Skeletal muscle cell (primary cell): Measurements from ENCODE around the gene INAFM2.

ENCODE experiments used
- DNase-seq: peaks from one replicate; pipeline ENCODE4 v3.0.0-alpha.2; 2010; ENCODE audit warnings: low read depth
- H3K4me3 ChIP-seq: 2 replicates; pipeline ENCODE4 v1.5.1; 2011; ENCODE audit warnings: low read depth, mild to moderate bottlenecking, control low read depth, low read length, moderate library complexity

INAFM2 gene

GRCh38 chr15:40338921-40339620 is 15.6 kb downstream of the INAFM2 start:
- H3K4me3 ChIP-seq = no peak overlapping the region
- DNase-seq = no peak

GRCh38 chr15:40339621-40339945 is 16.1 kb downstream of the INAFM2 start:
- no peak for DNase-seq
- no peak overlapping the region for H3K4me3 ChIP-seq

- H3K4me3 ChIP-seq = peak overlapping the region; percentile 36
Measured at GRCh38 chr15:40340038-40340739, 16.7 kb downstream of the INAFM2 start.

DNA sequence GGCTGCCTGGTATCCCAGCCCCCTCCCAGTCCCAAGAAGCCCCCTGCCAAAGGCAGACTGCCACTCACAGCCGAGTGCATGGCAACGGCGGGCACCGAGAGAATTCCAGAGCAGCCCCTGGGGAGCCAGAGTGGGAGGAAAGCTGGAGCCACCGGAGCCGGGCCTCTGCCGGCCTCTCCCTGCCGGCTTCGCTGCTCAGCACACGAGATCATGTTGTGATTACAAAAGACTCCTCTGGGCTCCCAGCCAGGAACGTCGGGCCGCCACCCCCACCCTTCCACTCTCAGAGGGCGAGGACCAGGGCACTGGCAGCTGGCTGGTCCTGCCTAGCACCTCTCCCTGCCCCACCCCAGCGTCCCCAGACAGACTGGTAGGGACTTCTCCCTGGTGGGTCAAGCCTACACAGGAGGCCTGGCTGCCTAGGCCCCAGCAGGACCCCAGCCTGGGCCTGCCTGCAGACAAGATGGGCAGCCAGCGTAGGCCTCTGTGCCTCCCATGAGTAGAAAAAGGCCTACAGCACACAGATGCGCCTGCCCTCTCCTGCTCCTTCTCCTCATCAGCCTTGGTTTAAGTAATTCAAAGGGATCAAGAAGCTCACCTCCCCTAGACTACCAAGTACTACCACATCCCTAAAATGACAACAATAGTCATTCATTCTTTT is 17.4 kb downstream of the INAFM2 start, which contains the start of gene CCDC9B:
CCDC9B (minus strand) TSS at position 200 of the 661 bp plus-strand sequence; CDS start at position 80, 120 bp downstream.
- peak within 1 kb of the TSS; percentile 36 for H3K4me3 ChIP-seq
- peak; percentile 70 for DNase-seq

More at GRCh38 chr15:40340038-40340739, 16.7 kb downstream of the INAFM2 start:
- no peak for DNase-seq

DNA sequence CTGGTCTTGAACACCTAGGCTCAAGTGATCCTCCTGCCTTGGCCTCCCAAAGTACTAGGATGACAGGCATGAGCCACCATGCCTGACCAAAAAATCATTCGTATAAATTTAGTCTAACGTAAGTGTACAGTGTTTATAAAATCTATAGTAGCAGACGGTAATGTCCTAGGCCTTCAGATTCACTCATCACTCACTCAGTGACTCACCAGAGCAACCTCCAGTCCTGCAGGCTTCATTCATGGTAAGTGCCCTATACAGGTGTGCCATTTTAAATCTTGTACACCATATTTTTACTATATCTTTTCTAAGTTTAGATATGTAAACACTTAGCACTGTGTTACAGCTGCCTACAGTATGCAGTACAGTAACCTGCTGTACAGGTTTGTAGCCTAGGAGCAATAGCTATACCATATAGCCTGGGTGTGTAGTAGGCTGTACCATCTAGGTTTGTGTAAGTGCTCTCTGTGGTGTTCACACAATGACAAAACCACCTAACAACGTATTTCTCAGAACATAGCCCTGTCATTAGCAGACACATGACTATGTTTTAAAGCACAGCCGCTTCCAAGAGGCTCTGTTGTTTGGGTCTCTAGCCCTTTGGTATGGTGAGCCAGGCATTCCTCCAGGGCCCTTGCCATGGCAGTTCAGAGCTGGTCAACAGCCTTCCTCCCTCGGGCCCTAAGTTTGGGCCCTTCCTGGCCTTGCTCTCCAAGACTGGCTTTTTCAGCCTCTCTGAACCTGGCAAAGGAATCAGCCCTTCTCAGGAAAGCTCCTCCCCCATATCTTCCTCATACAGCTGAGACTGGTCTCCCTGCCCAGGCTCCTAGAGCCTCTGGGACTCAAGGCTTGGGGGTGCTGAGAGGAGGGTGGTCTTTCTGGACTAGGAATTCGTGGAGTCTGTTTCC is 19.2 kb downstream of the INAFM2 start:
- H3K4me3 ChIP-seq = no peak overlapping the region
- DNase-seq = no peak

- peak; percentile 92 for DNase-seq
- H3K4me3 ChIP-seq = no peak overlapping the region
Measured at GRCh38 chr15:40343512-40343911, 20.0 kb downstream of the INAFM2 start.

GRCh38 chr15:40344217-40344616 is 20.7 kb downstream of the INAFM2 start:
- no peak overlapping the region for H3K4me3 ChIP-seq
- no peak for DNase-seq

DNA sequence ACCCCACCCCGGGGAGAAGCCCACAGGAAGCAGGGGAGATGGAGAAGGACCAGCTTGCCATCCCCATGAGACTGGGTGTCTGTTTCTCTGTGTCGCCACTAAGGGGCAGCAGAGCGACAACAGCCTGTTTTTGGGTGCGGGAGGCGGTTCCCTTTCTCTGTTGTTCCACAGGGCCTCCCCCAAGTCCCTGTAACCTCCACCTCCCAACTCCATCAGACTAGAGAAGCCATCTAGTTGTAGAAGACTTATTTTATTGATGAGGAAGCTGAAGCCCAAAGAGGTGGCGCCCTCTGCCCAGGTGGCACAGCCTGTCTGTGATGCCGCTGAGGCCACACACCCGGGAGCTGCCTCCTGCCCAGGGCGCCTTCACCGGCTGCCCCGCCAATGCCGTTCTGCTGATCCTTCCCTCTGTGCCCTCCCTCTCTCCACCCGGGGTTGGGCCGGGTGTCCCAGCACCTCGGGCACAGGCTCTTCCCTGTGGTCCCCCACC is 21.2 kb downstream of the INAFM2 start:
- DNase-seq = no peak
- H3K4me3 ChIP-seq = no peak overlapping the region

GRCh38 chr15:40345225-40345866 is 21.9 kb downstream of the INAFM2 start:
- H3K4me3 ChIP-seq = no peak overlapping the region
- DNase-seq = no peak

DNA sequence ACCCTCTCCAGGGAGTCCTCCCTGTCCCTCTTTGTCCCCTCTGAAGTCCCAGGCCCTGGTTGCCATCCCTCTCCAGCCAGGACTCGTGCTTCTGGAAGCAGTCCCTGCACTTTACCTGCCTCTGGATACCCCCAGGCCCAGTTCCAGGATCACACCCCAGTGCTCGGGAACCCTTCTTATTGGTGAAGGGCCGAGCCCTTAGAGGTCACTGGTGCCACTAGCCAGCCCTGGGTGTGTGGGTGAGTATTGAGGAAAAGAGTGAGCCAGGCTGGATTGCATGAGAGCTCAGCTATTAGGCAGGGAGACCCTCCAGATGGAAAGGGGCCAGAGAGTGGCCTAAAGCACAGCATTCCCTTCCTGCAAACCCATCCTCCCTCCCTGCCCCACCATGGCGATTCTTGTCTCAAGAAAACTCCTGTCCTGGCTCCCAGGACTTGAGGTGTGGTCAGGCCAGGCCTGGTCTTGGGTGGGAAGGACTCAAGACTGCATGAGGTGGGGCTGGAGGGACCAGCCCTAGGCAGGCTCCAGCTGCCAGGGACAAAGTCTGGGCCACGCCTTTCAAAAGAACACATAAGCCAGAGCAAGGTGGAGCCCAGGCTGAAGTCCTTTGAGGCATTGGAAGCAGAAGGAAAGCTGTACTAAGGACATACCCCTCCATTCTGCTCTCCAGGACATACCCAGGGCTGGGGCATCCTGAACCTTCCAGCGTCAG is 22.5 kb downstream of the INAFM2 start:
- DNase-seq = no peak
- no peak overlapping the region for H3K4me3 ChIP-seq

DNA sequence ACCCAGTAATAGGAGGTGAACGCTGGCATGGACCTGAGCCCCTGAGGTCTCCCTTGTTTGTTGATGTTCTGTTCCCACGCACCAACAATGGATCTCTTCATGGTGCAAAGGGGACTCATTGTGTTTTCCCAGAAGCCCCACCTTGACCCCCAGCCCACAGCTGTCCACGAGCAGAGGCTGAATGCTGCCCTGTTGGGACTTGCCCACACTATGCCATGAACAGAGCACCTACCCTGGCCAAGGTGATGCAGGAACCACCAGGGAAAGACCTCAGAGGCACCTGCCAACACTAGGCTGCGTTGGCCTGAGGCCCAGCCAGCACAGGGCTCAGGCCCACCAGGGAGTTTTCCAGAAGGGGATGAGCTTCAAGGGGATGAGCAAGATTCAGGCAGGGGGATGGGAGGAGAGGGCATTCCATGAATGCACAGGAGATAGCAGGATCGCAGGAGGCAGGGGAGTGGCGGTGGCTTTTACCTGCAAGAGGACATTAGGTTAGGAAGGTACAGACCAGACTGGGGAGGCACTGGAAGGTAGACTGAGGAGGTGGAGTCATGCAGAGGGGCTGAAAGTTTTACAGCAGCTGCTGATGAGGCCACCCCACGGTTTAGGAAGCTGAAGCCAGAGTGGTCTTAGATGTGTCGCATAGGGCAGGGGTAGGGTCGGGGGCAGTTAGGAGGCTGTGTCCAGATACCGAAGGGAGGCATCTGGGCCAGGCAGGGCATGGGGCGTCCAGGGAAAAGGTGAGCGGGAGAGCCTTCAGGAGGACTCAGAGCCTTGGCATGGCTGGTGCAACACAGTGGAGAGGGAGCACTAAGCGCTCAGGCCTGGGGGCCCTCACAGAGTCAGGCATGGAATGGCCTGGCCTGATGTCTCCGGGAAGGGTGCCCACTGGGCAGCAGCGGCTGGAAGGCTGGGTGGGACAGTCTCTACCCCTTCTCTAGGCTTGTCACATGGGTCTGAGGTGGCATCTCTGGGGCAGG is 23.4 kb downstream of the INAFM2 start:
- no peak overlapping the region for H3K4me3 ChIP-seq
- DNase-seq = no peak

GRCh38 chr15:40347559-40348473 is 24.3 kb downstream of the INAFM2 start:
- H3K4me3 ChIP-seq = no peak overlapping the region
- DNase-seq = no peak

DNA sequence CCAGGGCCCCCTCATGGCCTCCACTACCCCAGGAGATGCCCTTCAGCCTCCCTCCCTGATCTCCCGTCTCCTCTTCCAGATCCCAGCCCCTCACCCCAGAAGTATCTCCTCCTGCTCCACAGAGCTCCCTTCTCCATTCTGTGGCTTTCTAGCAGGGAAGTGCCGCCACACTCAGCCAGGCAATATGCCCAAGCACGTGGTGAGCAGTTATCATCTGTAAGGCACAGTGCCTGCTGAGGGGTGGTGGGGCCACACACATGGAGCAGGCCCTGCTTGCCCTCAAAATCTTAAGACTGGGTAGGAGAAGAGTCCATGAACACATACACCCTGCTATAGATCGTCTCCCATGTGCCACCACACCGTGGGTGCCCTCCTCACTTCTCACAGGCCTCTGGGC is 25.0 kb downstream of the INAFM2 start:
- no peak for DNase-seq
- H3K4me3 ChIP-seq = no peak overlapping the region

- DNase-seq = no peak
- H3K4me3 ChIP-seq = no peak overlapping the region
Measured at GRCh38 chr15:40349163-40349562, 25.7 kb downstream of the INAFM2 start.

GRCh38 chr15:40352281-40352901 is 28.9 kb downstream of the INAFM2 start:
- no peak for DNase-seq
- H3K4me3 ChIP-seq = no peak overlapping the region

DNA sequence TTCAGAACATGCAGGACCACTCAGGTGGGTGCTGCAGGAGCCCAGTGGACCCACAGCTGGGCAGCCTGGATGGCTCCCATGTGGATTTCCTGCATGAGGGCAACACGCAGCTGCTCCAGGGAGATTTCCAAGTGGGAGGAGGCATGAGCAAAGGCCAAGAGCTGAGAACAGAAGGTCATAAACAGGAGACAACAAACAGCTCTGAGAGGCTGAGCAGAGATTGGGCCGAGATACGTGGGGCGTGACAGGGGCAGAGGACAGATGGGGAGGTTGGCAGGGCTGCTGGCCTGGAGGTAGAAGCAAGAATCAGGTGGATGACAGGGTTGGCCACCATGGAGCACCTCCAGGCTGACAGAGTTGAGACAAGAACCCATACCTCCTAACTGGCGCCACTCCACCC is 30.2 kb downstream of the INAFM2 start:
- H3K4me3 ChIP-seq = no peak overlapping the region
- no peak for DNase-seq
